ENCODE data around the gene MTCP1. TPM values are rescaled to one million over a fixed set of nuclear protein-coding genes. Genes with fewer than 3 reads are reported as not detected.

Gene MTCP1
- polyA plus RNA-seq, 3 donors, result 1.3 to 23.3 (median 14.8) TPM

DNA sequence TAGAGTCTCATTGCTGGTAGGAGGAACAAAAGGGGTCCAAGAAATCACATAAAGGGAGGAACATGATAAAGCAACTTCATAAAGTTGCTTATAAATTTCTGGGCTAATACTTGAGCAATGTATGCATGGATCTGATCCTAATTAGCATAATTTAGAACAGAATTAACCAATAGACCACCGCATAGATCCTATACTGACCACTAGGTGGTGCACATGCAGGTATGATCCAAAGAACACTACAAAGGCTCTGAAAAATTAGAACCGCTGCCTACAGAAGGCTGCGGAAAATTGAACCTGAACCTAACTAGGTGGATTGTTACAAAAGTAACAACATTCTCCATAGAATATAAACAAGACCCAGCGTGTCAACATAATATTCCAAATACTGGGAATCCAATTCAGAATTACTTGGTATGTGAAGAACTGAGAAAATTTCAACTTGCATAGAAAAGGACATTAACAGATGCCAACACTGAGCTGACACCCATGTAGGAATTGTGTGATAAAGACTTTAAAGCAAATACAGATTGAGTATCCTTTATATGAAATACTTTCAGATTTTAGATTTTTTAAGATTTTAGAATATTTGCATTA, 23.6 kb upstream of the MTCP1 start:
- Mint-ChIP-seq H3K9me3 (no peaks in the 10 kb centered on the region), H3K4me3 (no peak overlapping the region), H3K36me3 (peaks cover 38 to 47% of the 10 kb centered on the region in 2 donors), H3K4me1 (no peaks in the 10 kb centered on the region), H3K27ac (no peak overlapping the region), H3K27me3 (ENCODE audit: low read depth in 3 of 3) (no peaks in the 10 kb centered on the region)
- Histone ChIP-seq H3K9me3 (replicated peaks in 1 of 2; ENCODE audit: control insufficient read depth in 1 of 2, insufficient read depth in 1 of 2, low read length in 2 of 2) (no peaks in the 10 kb centered on the region), H3K4me1 (ENCODE audit: control insufficient read depth in 1 of 2, insufficient read depth in 2 of 2, low read length in 2 of 2) (no peaks in the 10 kb centered on the region), H3K36me3 (replicated peaks in 1 of 2; ENCODE audit: control insufficient read depth in 1 of 2, insufficient read depth in 2 of 2, low read length in 2 of 2) (peaks cover 22 to 49% of the 10 kb centered on the region in 2 donors), H3K79me2 (ENCODE audit: insufficient read depth, low read length) (no peaks in the 10 kb centered on the region), H4K20me1 (ENCODE audit: insufficient read depth, low read length) (no peaks in the 10 kb centered on the region), H3K27me3 (ENCODE audit: control insufficient read depth in 2 of 2, insufficient read depth in 2 of 2, low read length in 2 of 2) (no peaks in the 10 kb centered on the region), H3K9ac (ENCODE audit: insufficient read depth, low read length, poor library complexity, severe bottlenecking) (no peak overlapping the region), H3K4me3 (replicated peaks in 1 of 3; ENCODE audit: low read depth in 2 of 3, low read length in 3 of 3) (no peak overlapping the region), H3K27ac (ENCODE audit: low read depth in 1 of 2, low read length in 2 of 2) (no peak overlapping the region), H2AFZ (ENCODE audit: insufficient read depth, low read depth, low read length, poor library complexity, severe bottlenecking) (no peak overlapping the region), H3K4me2 (replicated peaks; ENCODE audit: extremely low read depth, low read length, poor library complexity, severe bottlenecking) (no peak overlapping the region)
- no CpG with 5 or more reads among the region's 4 CpGs for WGBS (ENCODE audit: insufficient coverage)
- intact Hi-C loops (cut with micrococcal nuclease), result no loop called here
- peak; percentile 3 to 23 (median 17) for DNase-seq
- TF ChIP-seq, protein P1, sequence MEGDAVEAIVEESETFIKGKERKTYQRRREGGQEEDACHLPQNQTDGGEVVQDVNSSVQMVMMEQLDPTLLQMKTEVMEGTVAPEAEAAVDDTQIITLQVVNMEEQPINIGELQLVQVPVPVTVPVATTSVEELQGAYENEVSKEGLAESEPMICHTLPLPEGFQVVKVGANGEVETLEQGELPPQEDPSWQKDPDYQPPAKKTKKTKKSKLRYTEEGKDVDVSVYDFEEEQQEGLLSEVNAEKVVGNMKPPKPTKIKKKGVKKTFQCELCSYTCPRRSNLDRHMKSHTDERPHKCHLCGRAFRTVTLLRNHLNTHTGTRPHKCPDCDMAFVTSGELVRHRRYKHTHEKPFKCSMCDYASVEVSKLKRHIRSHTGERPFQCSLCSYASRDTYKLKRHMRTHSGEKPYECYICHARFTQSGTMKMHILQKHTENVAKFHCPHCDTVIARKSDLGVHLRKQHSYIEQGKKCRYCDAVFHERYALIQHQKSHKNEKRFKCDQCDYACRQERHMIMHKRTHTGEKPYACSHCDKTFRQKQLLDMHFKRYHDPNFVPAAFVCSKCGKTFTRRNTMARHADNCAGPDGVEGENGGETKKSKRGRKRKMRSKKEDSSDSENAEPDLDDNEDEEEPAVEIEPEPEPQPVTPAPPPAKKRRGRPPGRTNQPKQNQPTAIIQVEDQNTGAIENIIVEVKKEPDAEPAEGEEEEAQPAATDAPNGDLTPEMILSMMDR (IDR thresholded peaks at IDR 0.05), result peak; percentile 60

DNA sequence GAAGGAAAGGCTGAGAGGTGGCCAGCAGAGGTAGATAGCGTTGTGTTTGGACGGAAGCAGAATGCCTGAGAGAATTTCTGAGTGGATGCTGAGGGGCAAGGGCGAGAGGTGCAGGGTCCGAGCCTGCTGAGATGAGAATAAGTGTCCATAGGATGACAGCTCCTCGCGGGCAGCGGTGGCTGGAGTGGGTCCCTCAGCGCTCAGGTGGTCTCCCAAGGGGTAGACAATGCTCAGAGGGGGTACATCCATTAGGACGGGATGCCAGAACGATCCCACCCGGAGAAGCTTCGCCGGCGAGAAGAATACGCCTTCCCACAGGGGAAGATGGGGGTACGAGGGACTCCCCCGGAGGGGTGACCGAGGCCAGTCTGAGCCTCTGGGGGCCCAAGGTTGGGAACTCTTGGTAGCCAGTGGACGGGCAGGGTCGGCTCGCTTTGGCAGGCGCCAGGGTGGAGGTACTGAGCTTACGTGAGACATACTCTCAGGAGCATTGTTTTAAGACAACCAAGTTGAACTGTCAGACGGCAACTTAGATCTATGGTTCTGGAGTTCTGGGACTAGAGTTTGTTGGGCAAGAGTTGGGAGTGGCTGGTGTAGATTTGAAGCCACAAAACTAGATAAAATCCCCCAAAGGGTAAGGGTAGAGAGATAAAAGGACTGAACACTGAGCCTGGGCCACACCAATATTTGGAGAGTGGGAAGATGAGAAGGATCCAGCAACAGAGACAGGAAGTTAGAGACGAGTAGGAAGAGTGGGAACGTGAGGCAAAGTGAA, 16.2 kb upstream of the MTCP1 start:
- intact Hi-C loops (cut with micrococcal nuclease), result no loop called here
- H3K4me2 ChIP-seq (replicated peaks; ENCODE audit: extremely low read depth, low read length, poor library complexity, severe bottlenecking), result no peak overlapping the region

More for the DNA sequence above, 16.2 kb upstream of the MTCP1 start:
- Histone ChIP-seq H3K9me3 (replicated peaks in 1 of 2; ENCODE audit: control insufficient read depth in 1 of 2, insufficient read depth in 1 of 2, low read length in 2 of 2) (no peaks in the 10 kb centered on the region), H4K20me1 (ENCODE audit: insufficient read depth, low read length) (peaks cover 3% of the 10 kb centered on the region), H3K27me3 (ENCODE audit: control insufficient read depth in 2 of 2, insufficient read depth in 2 of 2, low read length in 2 of 2) (no peaks in the 10 kb centered on the region), H3K4me1 (ENCODE audit: control insufficient read depth in 1 of 2, insufficient read depth in 2 of 2, low read length in 2 of 2) (no peaks in the 10 kb centered on the region), H3K27ac (ENCODE audit: low read depth in 1 of 2, low read length in 2 of 2) (no peak overlapping the region), H2AFZ (ENCODE audit: insufficient read depth, low read depth, low read length, poor library complexity, severe bottlenecking) (no peak overlapping the region), H3K79me2 (ENCODE audit: insufficient read depth, low read length) (no peaks in the 10 kb centered on the region), H3K36me3 (replicated peaks in 1 of 2; ENCODE audit: control insufficient read depth in 1 of 2, insufficient read depth in 2 of 2, low read length in 2 of 2) (peaks cover 18 to 62% of the 10 kb centered on the region in 2 donors), H3K4me3 (replicated peaks in 1 of 3; ENCODE audit: low read depth in 2 of 3, low read length in 3 of 3) (no peak overlapping the region), H3K9ac (ENCODE audit: insufficient read depth, low read length, poor library complexity, severe bottlenecking) (no peak overlapping the region)
- TF ChIP-seq, protein P1 (IDR thresholded peaks at IDR 0.05), result no peak
- 89% methylated on average over 5 of the region's 26 CpGs for WGBS (ENCODE audit: insufficient coverage)
- Mint-ChIP-seq H3K4me3 (no peak overlapping the region), H3K27ac (peak overlapping the region in 1 of 7 donors; percentile 1), H3K9me3 (no peaks in the 10 kb centered on the region), H3K27me3 (ENCODE audit: low read depth in 3 of 3) (peaks cover 0 to 2% (median 0%) of the 10 kb centered on the region in 3 donors), H3K36me3 (peaks cover 29 to 46% of the 10 kb centered on the region in 2 donors), H3K4me1 (no peaks in the 10 kb centered on the region)
- DNase-seq, result no peak
